Measurements from ENCODE around the gene NPM3.

NPM3 gene

GRCh38 chr10:101782811-101783735 lies at the start of gene NPM3:
Gene NPM3 (minus strand): TSS chr10:101783446. CDS start chr10:101783390, 56 bp downstream.
- DNase-seq: peak; percentile 81

GRCh38 chr10:101832325-101832771 lies 49.1 kb upstream of the NPM3 start:
- DNase-seq: no peak

- DNase-seq: no peak
Observed at GRCh38 chr10:101831169-101831811, 48.0 kb upstream of the NPM3 start.

- DNase-seq: peak; percentile 82
Observed at GRCh38 chr10:101830322-101831168, 47.3 kb upstream of the NPM3 start.

GRCh38 chr10:101829561-101830315 lies 46.5 kb upstream of the NPM3 start:
- no peak for DNase-seq

- no peak for DNase-seq
Observed at GRCh38 chr10:101828766-101829551, 45.7 kb upstream of the NPM3 start.

GRCh38 chr10:101827919-101828600 lies 44.8 kb upstream of the NPM3 start:
- DNase-seq: no peak

GRCh38 chr10:101826852-101827434 lies 43.7 kb upstream of the NPM3 start:
- DNase-seq: no peak

GRCh38 chr10:101824736-101825135 lies 41.5 kb upstream of the NPM3 start:
- no peak for DNase-seq

GRCh38 chr10:101818872-101819633 lies 35.8 kb upstream of the NPM3 start:
- DNase-seq: no peak

GRCh38 chr10:101818119-101818871 lies 35.0 kb upstream of the NPM3 start, which contains the start of gene OGA:
Gene OGA (minus strand): TSS chr10:101818444. CDS start chr10:101818022, 422 bp downstream.
- peak; percentile 99 for DNase-seq

- peak; percentile 68 for DNase-seq
Observed at GRCh38 chr10:101817337-101818118, 34.3 kb upstream of the NPM3 start.

- DNase-seq: peak; percentile 53
Observed at GRCh38 chr10:101816913-101817336, 33.7 kb upstream of the NPM3 start.

- no peak for DNase-seq
Observed at GRCh38 chr10:101816376-101816775, 33.1 kb upstream of the NPM3 start.

GRCh38 chr10:101814466-101815071 lies 31.3 kb upstream of the NPM3 start:
- no peak for DNase-seq

GRCh38 chr10:101812606-101813005 lies 29.4 kb upstream of the NPM3 start:
- DNase-seq: no peak

- DNase-seq: no peak
Observed at GRCh38 chr10:101807158-101807557, 23.9 kb upstream of the NPM3 start.

Data from suppressor macrophage treated with lipopolysaccharide for 4 hours (primary cell).